Ovary (tissue), 3 donors: ENCODE data around the gene SYNPO2.

Experiments used
- CTCF ChIP-seq, 3 donors: fragments of 450-650 bp in 2 of 3; fragments of 200-600 bp in 1 of 3; IDR thresholded peaks; one replicate each; pipeline versions ENCODE4 v1.5.1 to v1.8.0; 2016 to 2022; ENCODE audit warnings: antibody characterized with exemption in 3 of 3, mild to moderate bottlenecking in 1 of 3
- POLR2A ChIP-seq: fragments of 450-650 bp; IDR thresholded peaks from one replicate; pipeline ENCODE4 v1.6.1; 2017; ENCODE audit warnings: antibody characterized with exemption, mild to moderate bottlenecking, moderate library complexity
- donor health status: DM: no; HTN: no; CAD: no.

GRCh38 chr4:118884716-118885115, 3.9 kb upstream of the SYNPO2 start:
- TF ChIP-seq CTCF (IDR thresholded peaks at IDR 0.05) (no peak), POLR2A (no peak)
